Activated T-helper 1 cell treated with Interleukin-2 at 50 U/mL for 16 hours (primary cell): ENCODE measurements around the gene NFS1.
A peak's percentile ranks its signal among the peaks of the same experiment; 100 is the strongest.

Experiments
- DNase-seq: peaks from one replicate; pipeline ENCODE4 v3.0.0-alpha.2; 2020; ENCODE audit warnings: low read depth

The NFS1 gene

GRCh38 chr20:35637276-35637675, 61.9 kb downstream of the NFS1 start:
- DNase-seq: no peak

DNA sequence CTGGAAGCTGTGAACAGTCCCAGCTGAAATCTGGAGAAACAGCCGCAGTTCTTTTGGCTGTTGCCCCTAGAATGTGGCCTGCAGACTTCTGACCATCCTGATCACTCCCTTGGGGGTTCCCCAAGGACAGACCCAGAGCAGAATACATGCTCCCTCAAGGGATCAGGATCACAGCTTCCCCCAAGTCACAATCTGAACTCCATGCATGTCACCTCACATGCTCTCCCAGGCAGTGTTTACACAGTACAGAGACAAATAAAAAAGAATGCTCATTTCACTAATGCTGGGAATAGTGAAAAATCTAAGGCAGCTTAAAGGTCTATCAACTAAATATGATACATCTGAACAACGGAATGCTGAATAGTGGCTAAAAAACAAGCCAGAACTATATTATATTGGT, 63.1 kb downstream of the NFS1 start:
- no peak for DNase-seq

GRCh38 chr20:35635652-35636051, 63.5 kb downstream of the NFS1 start:
- no peak for DNase-seq

DNA sequence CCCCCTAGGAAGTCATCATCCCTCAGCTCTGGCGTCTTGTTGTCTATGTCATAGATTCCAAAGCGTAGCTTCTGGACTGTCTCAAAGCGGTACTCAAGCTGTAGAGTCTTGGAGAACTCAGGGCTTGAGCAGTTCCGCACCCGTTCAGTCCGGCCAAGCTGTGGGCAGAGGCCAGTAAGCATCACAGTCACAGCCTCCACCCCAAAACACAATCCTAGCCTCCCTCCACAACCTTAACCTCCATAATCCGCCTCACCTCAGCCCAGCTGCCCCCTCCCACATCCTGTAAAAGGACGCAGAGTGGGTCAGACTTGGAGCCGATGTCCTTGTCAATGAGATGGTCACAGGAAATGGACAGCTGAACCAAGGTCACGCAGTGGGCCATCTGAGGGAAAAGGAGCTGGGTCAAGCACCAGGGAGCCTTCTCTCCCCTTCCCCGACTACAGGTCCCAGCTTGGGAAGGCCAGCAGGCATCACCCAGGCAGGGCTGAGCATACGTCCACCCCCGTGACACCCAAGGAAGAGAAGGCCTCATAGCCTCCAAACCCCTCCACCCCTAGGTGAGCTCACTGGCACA, 66.5 kb downstream of the NFS1 start:
- no peak for DNase-seq

- no peak for DNase-seq
These were observed 68.5 kb downstream of the NFS1 start for GRCh38 chr20:35630636-35631035.

DNA sequence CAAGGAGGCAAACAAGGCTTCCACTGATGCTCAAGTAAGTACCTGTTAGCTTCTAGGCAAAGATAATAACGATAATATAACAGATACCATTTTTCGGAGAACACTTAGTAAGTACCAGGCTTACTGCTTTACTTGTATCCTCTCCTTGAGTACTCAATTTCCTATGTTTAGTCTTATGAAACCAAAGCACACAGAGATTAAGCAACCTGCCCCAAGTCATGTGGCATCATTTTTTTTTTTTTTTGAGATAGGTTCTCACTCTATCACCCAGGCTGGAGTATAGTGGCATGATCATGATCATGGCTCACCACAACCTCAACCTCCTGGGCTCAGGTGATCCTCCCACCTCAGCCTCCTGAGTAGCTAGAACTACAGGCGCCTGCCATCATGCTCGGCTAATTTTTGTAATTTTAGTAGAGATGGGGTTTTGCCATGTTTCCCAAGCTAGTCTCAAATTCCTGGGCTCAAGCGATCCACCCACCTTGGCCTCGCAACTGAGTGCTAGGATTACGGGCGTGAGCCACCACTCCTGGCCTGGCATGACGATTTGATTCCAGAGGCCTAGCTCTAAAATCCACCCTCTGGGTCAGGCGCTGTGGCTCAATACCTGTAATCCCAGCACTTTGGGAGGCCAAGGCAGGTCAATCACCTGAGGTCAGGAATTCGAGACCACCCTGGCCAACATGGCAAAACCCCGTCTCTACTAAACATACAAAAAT, 69.6 kb downstream of the NFS1 start:
- DNase-seq: no peak

GRCh38 chr20:35627121-35627520, 72.0 kb downstream of the NFS1 start:
- no peak for DNase-seq

DNA sequence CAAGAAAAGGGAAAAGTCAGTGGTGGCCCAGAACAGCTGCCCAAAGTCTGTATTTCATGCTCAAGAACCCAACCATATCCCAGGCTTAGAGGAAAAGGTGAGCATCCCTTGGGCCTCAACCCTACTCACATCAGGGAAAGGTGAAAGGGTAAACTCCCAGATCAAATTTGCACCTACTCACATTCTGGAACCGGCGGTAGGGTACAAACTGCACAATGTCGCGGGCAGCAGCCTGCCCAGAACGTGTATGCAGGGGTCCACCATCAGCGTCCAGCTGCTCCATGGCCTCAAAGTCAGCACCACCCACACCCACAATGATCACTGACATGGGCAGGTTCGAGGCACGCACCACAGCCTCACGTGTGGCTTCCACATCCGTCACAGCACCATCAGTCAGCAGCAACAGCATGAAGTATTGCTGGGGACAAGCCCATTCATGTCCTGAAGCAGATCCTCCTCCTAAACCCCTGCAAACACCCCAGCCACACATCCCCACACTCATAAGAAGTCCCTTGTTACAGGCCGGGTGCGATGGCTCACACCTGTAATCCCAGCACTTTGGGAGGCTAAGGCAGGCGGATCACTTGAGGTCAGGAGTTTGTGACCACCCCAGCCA, 72.7 kb downstream of the NFS1 start:
- DNase-seq: no peak

DNA sequence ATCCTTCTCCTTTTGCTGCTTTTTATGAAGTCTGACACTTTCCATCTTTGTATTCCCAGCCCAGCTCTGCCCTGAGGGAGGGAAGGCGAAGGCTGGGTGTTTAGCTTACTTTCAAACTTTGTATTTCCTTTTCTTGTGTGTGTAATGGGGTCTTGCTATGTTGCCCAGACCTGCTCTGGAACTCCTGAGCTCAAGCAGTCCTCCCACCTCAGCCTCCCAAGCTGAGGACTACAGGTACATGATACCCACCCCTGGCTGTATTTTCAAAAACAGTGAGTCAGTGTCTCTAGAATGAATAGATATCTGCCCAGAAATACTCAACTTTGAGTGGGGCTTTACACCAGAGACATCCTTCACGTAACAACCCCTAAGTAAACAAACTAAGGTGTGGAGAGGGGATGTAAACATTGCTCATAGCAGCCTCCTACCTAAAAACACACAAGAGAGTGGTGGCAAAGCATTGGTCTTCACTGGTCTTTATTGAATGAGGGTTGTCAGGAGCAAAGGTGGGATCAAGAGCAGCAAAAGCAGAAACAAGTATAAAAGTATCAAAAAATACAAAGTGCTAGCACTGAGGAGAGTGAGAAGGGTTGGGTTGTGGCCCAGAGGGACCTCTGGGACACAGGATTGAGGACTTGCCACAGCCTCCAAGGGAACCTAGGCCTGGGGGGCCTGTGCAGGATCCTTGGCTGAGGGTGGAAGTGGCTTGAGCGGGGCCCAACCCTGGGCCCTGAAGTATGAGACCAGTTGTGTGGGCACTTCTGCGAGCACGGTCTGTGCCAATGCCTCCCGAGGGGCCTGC, 73.4 kb downstream of the NFS1 start:
- no peak for DNase-seq

DNA sequence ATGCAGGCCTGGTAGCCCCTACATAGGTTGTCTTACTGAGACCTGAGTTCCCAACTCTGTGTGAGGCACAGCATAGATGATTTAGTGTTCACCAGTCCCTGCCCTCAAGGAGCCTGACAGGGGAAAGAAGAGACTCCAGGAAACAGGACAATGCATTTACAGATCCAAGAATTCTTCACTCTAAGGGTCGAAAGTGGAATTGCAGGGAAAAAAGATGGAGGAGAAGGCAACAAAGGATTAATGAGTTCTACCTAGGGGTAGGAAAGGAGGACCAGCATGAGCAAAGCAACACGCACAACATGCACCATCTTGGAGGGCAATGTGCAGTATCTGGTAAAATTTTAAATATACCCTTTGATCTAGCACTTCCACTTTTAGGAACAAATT, 77.6 kb downstream of the NFS1 start:
- no peak for DNase-seq

- no peak for DNase-seq
These were observed 78.2 kb downstream of the NFS1 start for GRCh38 chr20:35620818-35621559.

GRCh38 chr20:35619196-35620095, 79.7 kb downstream of the NFS1 start:
- peak; percentile 60 for DNase-seq

GRCh38 chr20:35618263-35619131, 80.7 kb downstream of the NFS1 start:
- DNase-seq: no peak
